ENCODE data around the gene DSN1. TPM values are rescaled to one million over a fixed set of nuclear protein-coding genes. Genes with fewer than 3 reads are reported as not detected.

Gene DSN1
- total RNA-seq, 1 experiment from 2014 or later: 16.3 TPM

GRCh38 chr20:36792422-36792821, 18.9 kb upstream of the DSN1 start:
- H3K4me2 ChIP-seq (ENCODE audit: low read depth, low read length, poor library complexity, severe bottlenecking): no peak overlapping the region
- H3K9me2 ChIP-seq (replicated peaks; ENCODE audit: insufficient read depth, low read length): no peaks in the 10 kb centered on the region
- H3K9me3 ChIP-seq (ENCODE audit: low read length): no peaks in the 10 kb centered on the region
- H3K79me2 ChIP-seq (ENCODE audit: low read length): peaks cover 60% of the 10 kb centered on the region
- H3K9ac ChIP-seq (ENCODE audit: low read length): no peak overlapping the region
- no peak overlapping the region for H3K27ac ChIP-seq (ENCODE audit: low read length)
- H3K4me1 ChIP-seq (ENCODE audit: low read length): peaks cover 8% of the 10 kb centered on the region
- no peaks in the 10 kb centered on the region for H3K27me3 ChIP-seq (ENCODE audit: low read length)
- DNase-seq: peak; percentile 77
- peaks cover 22% of the 10 kb centered on the region; the same call in 1 of the 2 replicates for H4K20me1 ChIP-seq (ENCODE audit: insufficient read depth, low read depth, low read length)
- no peak overlapping the region for H2AFZ ChIP-seq (ENCODE audit: low read length)
- peaks cover 51% of the 10 kb centered on the region; the same call in 1 of the 2 replicates for H3K36me3 ChIP-seq (ENCODE audit: insufficient read depth, low read length)
- no peak overlapping the region for H3K4me3 ChIP-seq (ENCODE audit: low read length)

DNA sequence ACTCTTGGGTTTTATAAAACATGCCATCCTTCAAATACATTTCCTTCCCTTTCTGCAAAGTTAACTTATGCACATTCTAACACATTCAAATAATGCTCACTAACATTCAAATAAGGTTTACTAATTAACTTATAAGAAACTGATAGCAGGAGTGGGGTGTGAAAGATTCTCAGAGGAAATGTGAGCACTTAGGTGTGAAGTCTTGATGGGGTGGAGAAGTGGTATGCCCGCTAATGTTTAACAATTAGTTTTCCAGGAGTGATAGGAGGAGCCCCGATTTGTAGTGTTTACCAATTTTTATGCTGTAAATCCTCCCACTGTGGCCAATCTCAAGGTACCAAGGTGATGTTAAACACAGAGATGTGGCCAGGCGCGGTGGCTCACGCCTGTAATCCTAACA, 18.3 kb upstream of the DSN1 start:
- peaks cover 47% of the 10 kb centered on the region; the same call in 1 of the 2 replicates for H3K36me3 ChIP-seq (ENCODE audit: insufficient read depth, low read length)
- no peak overlapping the region for H3K9ac ChIP-seq (ENCODE audit: low read length)
- H3K27ac ChIP-seq (ENCODE audit: low read length): no peak overlapping the region
- H3K9me2 ChIP-seq (replicated peaks; ENCODE audit: insufficient read depth, low read length): no peaks in the 10 kb centered on the region
- H2AFZ ChIP-seq (ENCODE audit: low read length): no peak overlapping the region
- H3K4me3 ChIP-seq (ENCODE audit: low read length): no peak overlapping the region
- peaks cover 8% of the 10 kb centered on the region for H3K4me1 ChIP-seq (ENCODE audit: low read length)
- H3K27me3 ChIP-seq (ENCODE audit: low read length): no peaks in the 10 kb centered on the region
- H3K9me3 ChIP-seq (ENCODE audit: low read length): no peaks in the 10 kb centered on the region
- no peak for DNase-seq
- no peak overlapping the region for H3K4me2 ChIP-seq (ENCODE audit: low read depth, low read length, poor library complexity, severe bottlenecking)
- peaks cover 22% of the 10 kb centered on the region; the same call in 1 of the 2 replicates for H4K20me1 ChIP-seq (ENCODE audit: insufficient read depth, low read depth, low read length)
- H3K79me2 ChIP-seq (ENCODE audit: low read length): peaks cover 57% of the 10 kb centered on the region

GRCh38 chr20:36786663-36787062, 13.1 kb upstream of the DSN1 start:
- Histone ChIP-seq H4K20me1 (ENCODE audit: insufficient read depth, low read depth, low read length) (peaks cover 28% of the 10 kb centered on the region), H3K4me3 (ENCODE audit: low read length) (no peak overlapping the region), H3K79me2 (ENCODE audit: low read length) (peaks cover 39% of the 10 kb centered on the region), H2AFZ (ENCODE audit: low read length) (no peak overlapping the region), H3K9me3 (ENCODE audit: low read length) (no peaks in the 10 kb centered on the region), H3K27me3 (ENCODE audit: low read length) (no peaks in the 10 kb centered on the region), H3K4me2 (ENCODE audit: low read depth, low read length, poor library complexity, severe bottlenecking) (no peak overlapping the region), H3K4me1 (ENCODE audit: low read length) (peaks cover 17% of the 10 kb centered on the region), H3K9ac (ENCODE audit: low read length) (no peak overlapping the region), H3K36me3 (ENCODE audit: insufficient read depth, low read length) (peaks cover 45% of the 10 kb centered on the region), H3K27ac (ENCODE audit: low read length) (no peak overlapping the region), H3K9me2 (replicated peaks; ENCODE audit: insufficient read depth, low read length) (no peaks in the 10 kb centered on the region)
- DNase-seq: no peak

DNA sequence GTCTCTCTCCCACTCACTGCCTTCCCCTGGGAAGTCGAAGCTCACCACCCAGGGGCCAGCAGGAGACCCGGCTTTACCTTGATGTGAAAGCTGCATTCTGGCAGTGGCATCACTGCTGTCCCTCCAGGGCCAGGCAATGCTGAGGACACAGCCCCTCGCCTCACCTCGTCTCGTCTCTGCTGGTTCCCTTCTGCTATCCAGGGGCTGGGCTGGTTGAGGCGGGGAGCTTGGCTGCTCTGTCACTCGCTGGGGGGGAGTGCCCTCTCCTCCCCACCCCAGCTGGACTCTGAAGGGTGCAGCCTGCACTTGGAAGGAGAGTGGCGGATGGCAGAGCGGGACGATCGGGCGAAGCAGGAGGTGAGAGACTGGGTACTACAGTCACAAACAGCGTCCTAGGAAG, 12.7 kb upstream of the DSN1 start:
- Histone ChIP-seq H3K9me2 (replicated peaks; ENCODE audit: insufficient read depth, low read length) (no peaks in the 10 kb centered on the region), H3K4me1 (ENCODE audit: low read length) (peaks cover 17% of the 10 kb centered on the region), H4K20me1 (ENCODE audit: insufficient read depth, low read depth, low read length) (peaks cover 24% of the 10 kb centered on the region), H3K27ac (ENCODE audit: low read length) (no peak overlapping the region), H3K27me3 (ENCODE audit: low read length) (no peaks in the 10 kb centered on the region), H3K9me3 (ENCODE audit: low read length) (no peaks in the 10 kb centered on the region), H3K4me3 (ENCODE audit: low read length) (no peak overlapping the region), H3K36me3 (ENCODE audit: insufficient read depth, low read length) (peaks cover 41% of the 10 kb centered on the region), H3K4me2 (ENCODE audit: low read depth, low read length, poor library complexity, severe bottlenecking) (no peak overlapping the region), H3K79me2 (ENCODE audit: low read length) (peaks cover 35% of the 10 kb centered on the region), H2AFZ (ENCODE audit: low read length) (no peak overlapping the region), H3K9ac (ENCODE audit: low read length) (no peak overlapping the region)
- DNase-seq: no peak

- no peaks in the 10 kb centered on the region for H3K9me3 ChIP-seq (ENCODE audit: low read length)
- no peak overlapping the region for H3K4me2 ChIP-seq (ENCODE audit: low read depth, low read length, poor library complexity, severe bottlenecking)
- no peak overlapping the region for H3K9ac ChIP-seq (ENCODE audit: low read length)
- peaks cover 29% of the 10 kb centered on the region for H3K79me2 ChIP-seq (ENCODE audit: low read length)
- H3K27ac ChIP-seq (ENCODE audit: low read length): no peak overlapping the region
- H3K36me3 ChIP-seq (ENCODE audit: insufficient read depth, low read length): peaks cover 42% of the 10 kb centered on the region
- no peak overlapping the region for H3K4me3 ChIP-seq (ENCODE audit: low read length)
- DNase-seq: no peak
- H3K9me2 ChIP-seq (replicated peaks; ENCODE audit: insufficient read depth, low read length): no peaks in the 10 kb centered on the region
- H3K4me1 ChIP-seq (ENCODE audit: low read length): peaks cover 25% of the 10 kb centered on the region
- H3K27me3 ChIP-seq (ENCODE audit: low read length): no peaks in the 10 kb centered on the region
- peaks cover 23% of the 10 kb centered on the region for H4K20me1 ChIP-seq (ENCODE audit: insufficient read depth, low read depth, low read length)
- no peak overlapping the region for H2AFZ ChIP-seq (ENCODE audit: low read length)
Measured at GRCh38 chr20:36785308-36785707, 11.7 kb upstream of the DSN1 start.

- Histone ChIP-seq H3K4me3 (ENCODE audit: low read length) (no peak overlapping the region), H3K9me3 (ENCODE audit: low read length) (no peaks in the 10 kb centered on the region), H4K20me1 (ENCODE audit: insufficient read depth, low read depth, low read length) (peaks cover 23% of the 10 kb centered on the region), H3K4me1 (ENCODE audit: low read length) (peaks cover 29% of the 10 kb centered on the region), H3K79me2 (ENCODE audit: low read length) (peaks cover 29% of the 10 kb centered on the region), H3K27me3 (ENCODE audit: low read length) (no peaks in the 10 kb centered on the region), H3K27ac (ENCODE audit: low read length) (no peak overlapping the region), H3K4me2 (ENCODE audit: low read depth, low read length, poor library complexity, severe bottlenecking) (no peak overlapping the region), H3K9me2 (replicated peaks; ENCODE audit: insufficient read depth, low read length) (no peaks in the 10 kb centered on the region), H2AFZ (ENCODE audit: low read length) (no peak overlapping the region), H3K36me3 (ENCODE audit: insufficient read depth, low read length) (peaks cover 43% of the 10 kb centered on the region), H3K9ac (ENCODE audit: low read length) (no peak overlapping the region)
- no peak for DNase-seq
Measured at GRCh38 chr20:36784900-36785299, 11.3 kb upstream of the DSN1 start.

DNA sequence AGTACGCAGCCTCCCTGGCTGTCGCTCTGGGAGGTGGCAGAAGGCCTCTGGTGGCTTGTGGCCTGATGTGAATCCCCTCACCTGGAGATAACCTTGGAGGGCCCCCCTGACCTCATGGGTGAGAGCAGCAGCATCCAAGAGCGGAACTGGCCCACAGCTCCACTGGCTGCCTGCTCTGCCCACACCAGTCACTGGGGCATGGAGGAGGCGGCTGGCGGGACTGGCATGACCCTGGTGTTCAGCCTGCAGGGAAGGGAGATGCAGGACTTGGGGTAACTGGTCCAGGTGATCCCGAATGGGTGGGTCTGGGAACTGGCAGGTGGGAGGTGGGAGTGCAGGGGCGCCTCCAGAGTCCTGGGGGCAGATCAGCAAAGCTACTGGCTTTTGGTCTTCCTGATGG, 10.6 kb upstream of the DSN1 start:
- H3K27ac ChIP-seq (ENCODE audit: low read length): no peak overlapping the region
- no peak for DNase-seq
- no peak overlapping the region for H3K4me3 ChIP-seq (ENCODE audit: low read length)
- H3K9me3 ChIP-seq (ENCODE audit: low read length): no peaks in the 10 kb centered on the region
- H3K4me2 ChIP-seq (ENCODE audit: low read depth, low read length, poor library complexity, severe bottlenecking): no peak overlapping the region
- no peaks in the 10 kb centered on the region for H3K9me2 ChIP-seq (replicated peaks; ENCODE audit: insufficient read depth, low read length)
- no peak overlapping the region for H2AFZ ChIP-seq (ENCODE audit: low read length)
- H3K4me1 ChIP-seq (ENCODE audit: low read length): peaks cover 37% of the 10 kb centered on the region
- peaks cover 40% of the 10 kb centered on the region for H3K36me3 ChIP-seq (ENCODE audit: insufficient read depth, low read length)
- no peaks in the 10 kb centered on the region for H3K27me3 ChIP-seq (ENCODE audit: low read length)
- peaks cover 20% of the 10 kb centered on the region for H4K20me1 ChIP-seq (ENCODE audit: insufficient read depth, low read depth, low read length)
- peaks cover 23% of the 10 kb centered on the region for H3K79me2 ChIP-seq (ENCODE audit: low read length)
- no peak overlapping the region for H3K9ac ChIP-seq (ENCODE audit: low read length)

DNA sequence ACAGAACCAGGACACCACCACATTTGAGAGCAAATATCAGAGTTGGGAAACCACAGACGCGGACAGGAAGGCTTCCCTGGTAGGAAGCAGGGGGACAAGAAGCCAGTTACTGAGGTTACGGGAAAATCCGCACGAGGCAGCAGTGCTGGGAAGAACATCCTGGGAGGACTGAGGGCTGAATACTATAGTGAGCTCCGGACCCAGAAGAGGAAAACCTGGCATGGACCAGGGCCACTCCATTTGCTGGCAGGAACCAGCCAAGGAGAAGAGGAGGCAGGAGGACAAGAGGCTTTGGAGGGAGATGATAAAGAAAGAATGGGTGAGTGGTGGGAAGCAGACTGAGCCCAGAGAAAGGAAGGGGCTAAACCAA, 6.1 kb upstream of the DSN1 start:
- peak overlapping the region; percentile 39; the same call in 1 of the 2 replicates for H3K9ac ChIP-seq (ENCODE audit: low read length)
- no peak overlapping the region for H2AFZ ChIP-seq (ENCODE audit: low read length)
- peaks cover 17% of the 10 kb centered on the region for H3K36me3 ChIP-seq (ENCODE audit: insufficient read depth, low read length)
- H3K9me2 ChIP-seq (replicated peaks; ENCODE audit: insufficient read depth, low read length): no peaks in the 10 kb centered on the region
- no peak for DNase-seq
- H3K27me3 ChIP-seq (ENCODE audit: low read length): no peaks in the 10 kb centered on the region
- peak overlapping the region; percentile 78 for H3K27ac ChIP-seq (ENCODE audit: low read length)
- H3K79me2 ChIP-seq (ENCODE audit: low read length): 0 out of 2 replicates have a peak, but pooled peaks cover under 1% of the 10 kb centered on the region
- H3K4me2 ChIP-seq (ENCODE audit: low read depth, low read length, poor library complexity, severe bottlenecking): no peak overlapping the region
- peaks cover 69% of the 10 kb centered on the region for H3K4me1 ChIP-seq (ENCODE audit: low read length)
- no peaks in the 10 kb centered on the region for H3K9me3 ChIP-seq (ENCODE audit: low read length)
- H4K20me1 ChIP-seq (ENCODE audit: insufficient read depth, low read depth, low read length): peaks cover 5% of the 10 kb centered on the region
- no peak overlapping the region for H3K4me3 ChIP-seq (ENCODE audit: low read length)

Measured in Karpas-422 (cell line).